Erythroblast (primary cell): ENCODE results near the gene OR2H2.

ENCODE experiments used
- GATA1 ChIP-seq: IDR thresholded peaks from 2 replicates; pipeline ENCODE4 v1.6.1; 2011; ENCODE audit warnings: low read depth, mild to moderate bottlenecking, control low read depth, low read length, moderate library complexity
- POLR2A ChIP-seq: IDR thresholded peaks from 2 replicates; pipeline ENCODE4 v1.6.1; 2011; ENCODE audit warnings: mild to moderate bottlenecking, low read length

- TF ChIP-seq POLR2A (no peak), GATA1 (no peak)
Measured at GRCh38 chr6:29537714-29538403, 47.1 kb upstream of the OR2H2 start.
